HG03571 (cell line): ENCODE results near the gene PANK2.
"Not testable (repeated sequence)": the region's sequence is repeated elsewhere in the genome, so short reads cannot be mapped to it uniquely, and the experiment has no call there.

Experiments used
- ATAC-seq: cut with Tn5 transposase; IDR thresholded peaks from one replicate; pipeline ENCODE4 v1.9.1; 2021; ENCODE audit not compliant: unreplicated experiment

Gene PANK2

DNA sequence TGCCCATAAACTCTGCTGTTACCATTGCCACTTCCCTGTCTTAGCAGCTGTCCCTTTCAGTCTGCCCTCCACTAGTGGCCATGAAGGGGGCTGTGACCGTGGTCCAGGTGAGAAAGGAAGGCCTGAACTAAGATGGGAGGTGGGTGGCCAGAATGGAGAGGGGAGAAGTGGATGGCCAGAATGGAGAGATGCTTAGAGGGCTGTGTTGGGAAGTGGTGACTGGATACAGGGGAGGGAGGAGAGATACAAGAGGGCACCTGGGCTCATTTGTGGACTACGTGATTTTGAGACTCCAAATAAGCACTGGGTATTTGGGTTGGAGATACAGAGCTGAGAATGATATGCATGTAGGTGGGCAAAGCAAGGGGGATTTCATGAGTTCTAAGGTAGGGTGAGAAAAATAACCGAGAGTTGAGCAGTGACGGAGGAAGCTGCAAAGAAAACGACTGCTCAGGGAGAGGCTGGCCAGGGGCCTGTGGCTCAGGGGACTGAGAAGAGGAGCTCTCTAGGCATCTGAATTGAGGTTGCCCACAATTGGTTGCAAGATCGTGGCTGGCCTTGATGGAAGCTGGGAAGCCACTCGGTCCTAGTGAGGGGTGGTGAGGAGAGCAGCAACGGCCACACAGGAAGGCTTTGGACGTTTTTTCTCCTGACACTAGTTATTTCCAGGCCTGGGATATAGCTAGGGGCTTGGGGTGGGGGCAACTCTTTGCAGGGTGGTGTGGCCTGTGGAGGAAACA lies 36.9 kb downstream of the PANK2 start:
- no peak for ATAC-seq

DNA sequence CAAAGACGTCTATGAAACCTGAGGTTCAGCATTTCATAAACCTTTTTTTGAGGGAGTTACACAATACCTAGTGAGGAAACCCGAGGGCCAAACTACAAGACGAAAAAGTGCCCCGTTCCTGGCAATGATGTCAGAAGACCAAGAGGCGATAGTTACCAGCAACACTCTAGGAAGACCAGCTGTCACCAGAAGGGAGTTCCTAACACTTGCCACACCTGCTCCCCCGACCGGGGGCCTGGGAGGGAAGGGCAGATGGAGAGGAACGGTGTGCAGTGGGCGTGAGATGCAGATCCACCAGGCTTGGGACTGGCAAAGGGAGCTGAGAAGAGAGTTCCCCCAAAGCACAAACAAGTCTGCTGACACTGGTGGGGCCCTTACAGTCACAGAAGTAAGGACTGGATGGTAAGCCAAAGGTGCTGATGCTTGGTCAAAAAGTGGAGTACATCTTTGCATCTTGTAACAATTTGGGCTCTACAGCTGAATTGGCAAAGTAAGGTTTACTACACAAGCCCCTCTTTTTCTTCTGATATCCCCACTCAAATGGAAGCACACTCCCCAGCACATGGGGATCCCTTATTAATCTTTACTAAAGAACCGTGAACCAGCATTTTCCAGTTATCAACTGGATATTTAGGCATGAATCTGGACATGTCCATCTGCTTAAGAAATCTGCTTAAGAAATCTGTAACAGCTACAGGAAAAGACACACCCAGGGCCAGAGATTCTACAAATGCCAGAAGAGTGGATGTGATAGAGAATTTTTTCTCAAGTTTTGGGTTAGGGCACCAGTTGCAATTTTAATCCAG lies 38.5 kb downstream of the PANK2 start:
- no peak for ATAC-seq

DNA sequence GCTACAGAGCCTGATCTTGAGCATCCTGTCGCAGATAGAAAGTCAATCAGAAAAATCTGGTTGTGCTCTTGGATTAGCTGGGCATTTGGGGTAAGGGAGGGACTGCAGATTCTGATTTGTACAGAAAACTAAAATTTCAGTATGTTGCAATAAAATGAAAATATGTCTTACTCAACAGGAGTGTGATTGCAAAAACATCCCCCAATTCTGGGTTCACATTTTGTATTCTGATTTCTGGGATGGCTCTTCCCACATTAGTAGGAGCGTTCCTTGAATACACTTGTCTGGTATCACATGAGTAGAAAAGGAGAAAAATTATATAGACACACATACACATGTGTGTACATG lies 40.5 kb downstream of the PANK2 start:
- ATAC-seq: no peak

DNA sequence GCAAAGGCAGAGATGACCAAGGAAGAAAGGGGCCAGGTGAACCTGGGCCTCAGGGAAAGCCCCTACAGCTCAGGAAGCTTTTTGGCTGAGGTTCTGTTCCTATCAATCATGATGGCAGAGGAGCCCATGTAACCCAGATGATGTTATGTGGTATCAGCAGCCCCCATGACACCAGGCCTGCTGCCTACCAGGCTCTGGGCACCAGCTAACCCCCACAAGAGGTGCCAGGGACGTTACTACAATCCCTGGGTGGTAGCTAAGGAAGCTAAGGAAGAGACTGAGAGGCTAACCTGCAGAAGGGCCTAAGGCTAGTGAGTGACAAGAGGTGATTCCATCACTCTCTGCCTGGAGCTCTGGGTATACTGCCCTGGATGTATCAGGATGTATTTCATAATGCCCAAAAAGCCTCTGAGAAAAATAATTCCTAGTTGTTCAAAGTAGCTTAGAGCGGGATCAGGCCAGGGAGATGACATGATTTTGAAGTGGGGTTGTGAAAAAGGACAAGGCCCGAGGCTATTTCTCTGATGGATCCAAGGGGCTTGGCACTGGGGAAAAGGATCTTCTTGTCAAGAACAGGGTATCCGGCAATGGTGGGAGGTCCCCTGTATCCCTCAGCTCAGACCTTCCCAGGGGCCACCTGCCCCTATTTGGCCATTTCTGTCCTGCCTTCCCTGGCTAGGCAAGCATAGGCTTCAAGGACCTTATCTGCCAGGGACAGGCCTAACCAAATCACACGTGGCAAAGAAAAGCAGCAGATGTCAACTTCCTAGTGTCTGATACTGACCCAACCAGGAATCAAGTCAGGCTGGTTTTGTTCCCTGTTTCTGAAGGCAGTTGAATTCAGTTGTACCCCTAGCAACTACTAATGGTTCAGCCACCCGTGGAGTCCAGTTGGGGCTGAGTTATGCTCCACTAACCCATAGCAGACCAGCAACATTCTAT lies 41.3 kb downstream of the PANK2 start:
- no peak for ATAC-seq

DNA sequence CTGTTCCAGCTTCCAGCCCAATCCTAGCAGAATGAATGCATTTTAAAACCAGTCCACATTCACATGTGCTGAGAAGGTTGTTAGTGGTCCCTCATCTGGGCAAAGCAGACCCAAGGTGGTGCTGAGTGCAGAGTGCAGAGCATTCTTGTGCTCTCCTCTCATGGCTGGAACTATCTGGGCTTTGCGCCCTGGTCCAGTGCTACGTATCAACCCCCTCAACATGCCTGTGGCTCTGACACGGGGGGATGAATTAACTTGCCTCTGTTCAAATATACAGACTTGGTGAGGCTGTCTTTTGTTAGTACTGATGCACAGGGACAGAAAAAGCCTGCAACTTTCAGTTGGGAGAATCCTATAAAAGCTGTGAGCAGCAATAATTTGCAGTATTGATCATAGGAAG lies 42.5 kb downstream of the PANK2 start:
- no peak for ATAC-seq

DNA sequence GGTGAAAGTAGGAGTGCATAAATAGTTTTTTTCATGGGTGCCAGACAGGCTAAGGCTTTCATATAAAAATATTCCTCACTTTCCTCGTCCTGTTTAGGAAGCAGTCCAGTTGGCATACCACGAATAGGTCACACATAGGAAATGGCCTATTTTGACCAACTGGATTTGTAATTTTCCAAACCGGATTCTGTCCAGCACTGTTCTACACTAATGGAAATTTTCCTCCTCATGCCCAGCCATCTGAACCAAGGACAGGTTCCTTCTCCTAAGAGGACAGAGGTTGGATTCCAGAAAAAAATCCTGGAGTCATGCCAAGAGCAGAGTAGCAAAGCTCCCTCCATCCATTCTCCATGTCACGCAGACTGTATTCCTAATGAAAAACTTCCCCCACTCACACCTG lies 43.1 kb downstream of the PANK2 start:
- no peak for ATAC-seq

DNA sequence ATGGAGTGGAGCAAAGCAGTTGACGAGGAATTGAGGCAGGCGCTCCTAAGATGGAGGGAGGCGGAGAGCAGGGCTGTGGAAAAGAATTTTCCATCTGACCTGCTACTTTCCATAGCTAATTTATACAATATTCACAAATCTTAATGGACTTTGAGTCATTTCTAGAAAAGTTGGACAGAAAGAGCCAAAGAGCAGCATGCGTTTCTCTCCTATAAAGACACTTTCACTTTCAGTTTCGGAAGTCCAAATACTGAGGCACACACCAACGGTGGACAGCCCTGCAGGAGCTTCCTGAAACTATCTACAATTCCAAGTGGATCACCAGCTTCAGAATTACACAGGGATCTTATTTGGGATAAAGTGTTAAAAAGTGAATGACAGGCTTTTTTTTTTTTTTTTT lies 43.5 kb downstream of the PANK2 start:
- ATAC-seq: no peak

DNA sequence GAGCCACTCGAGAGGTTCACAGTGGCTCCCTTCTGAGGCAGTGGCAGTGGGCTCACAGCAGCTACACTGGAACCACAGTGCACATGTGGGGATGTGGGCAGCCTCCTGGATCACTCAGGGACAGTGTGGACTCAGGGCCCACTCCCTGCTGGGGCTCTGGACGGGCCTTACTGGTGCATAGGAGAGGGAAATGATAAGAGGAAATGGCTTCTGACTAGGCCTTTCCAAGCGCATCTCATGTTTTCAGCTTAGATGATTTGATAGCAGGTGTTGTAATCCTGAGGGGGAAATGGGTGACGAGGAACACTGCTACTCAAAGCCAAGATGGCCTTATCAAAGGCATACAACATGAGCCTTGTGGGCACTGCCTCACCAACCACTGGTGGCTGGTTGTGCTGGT lies 44.0 kb downstream of the PANK2 start:
- ATAC-seq: no peak

DNA sequence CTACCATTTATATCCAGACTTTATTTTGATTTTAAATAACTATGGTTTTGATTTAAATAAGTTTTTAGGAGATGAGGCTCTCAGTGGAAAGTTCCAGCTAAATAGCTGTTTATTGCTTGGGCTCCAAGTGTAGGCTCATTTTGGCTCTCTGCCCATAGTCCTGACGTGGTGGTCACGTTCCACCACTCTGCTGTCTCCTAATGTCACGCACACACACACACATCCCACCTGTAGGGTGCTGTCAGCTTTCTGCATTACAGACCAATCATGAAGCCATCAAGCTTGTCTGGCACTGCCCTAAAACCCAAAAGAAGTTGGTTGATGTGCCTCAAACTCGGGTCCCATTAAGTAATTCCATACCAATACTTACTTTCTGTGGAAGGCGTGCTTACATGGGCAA lies 45.4 kb downstream of the PANK2 start:
- ATAC-seq: no peak

DNA sequence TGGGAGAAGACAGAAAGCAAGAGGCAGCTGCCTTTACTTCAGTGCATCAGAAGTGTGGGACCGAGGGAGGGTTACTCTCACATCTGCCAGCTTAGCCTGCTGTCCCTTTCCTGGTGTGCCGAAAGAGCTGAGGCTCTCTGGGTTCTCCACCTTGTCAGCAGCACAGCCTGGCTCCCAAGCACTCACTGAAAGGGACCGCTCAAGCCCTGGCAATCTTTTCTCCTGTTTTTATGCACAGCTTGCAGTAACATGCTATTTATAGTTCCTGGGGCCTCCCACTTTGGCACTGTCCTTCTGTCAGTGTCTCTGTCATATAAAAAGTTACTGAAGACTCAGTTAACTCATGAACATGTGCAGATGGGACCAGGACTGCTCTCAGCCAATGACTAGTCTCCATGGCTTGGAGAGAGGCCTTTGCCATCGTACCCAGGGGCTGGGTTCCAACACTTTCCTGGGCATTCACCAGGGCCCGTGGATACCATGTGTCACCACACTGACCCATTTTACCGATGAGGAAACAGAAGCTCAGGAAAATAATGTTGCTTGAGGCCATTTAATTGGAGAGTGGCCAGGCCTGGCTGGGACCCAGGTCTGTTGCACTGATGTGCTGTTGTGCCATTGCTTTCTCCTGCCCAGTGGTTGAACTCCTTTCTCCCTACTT lies 46.2 kb downstream of the PANK2 start:
- no peak for ATAC-seq

DNA sequence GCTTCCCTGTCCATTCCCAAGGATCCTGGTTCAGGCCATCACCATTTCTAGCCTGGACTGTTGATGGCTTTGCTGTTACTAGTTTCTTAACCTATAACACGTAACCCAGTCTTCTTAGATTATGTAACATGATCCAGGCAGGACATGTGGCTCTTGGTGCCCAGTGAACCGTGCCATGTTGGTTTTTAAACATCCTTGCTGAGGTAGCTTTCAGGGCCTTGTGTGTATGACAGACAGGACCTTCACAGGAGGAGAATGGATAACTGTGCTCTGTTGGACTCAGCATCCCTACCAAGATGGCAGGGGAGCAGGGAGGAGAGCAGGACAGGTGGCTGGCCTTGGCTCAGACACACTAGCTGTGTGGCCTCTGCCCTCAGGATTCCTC lies 46.8 kb downstream of the PANK2 start:
- ATAC-seq: no peak

DNA sequence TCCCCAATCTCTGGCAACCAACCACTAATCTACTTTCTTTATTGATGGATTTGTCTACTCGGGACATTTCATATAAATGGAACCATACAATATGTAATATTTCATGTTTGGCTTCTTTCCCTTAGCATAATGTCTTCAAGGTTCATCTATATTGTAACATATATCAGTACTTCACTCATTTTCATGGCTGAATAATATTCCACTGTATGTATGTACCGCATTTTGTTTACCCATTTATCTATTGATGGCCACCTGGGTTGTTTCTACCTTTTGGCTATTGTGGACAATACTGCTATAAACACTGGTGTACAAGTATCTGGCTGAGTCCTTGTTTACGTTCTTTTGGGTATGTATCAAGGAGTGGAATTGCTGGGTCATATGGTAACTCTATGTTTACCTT lies 48.4 kb downstream of the PANK2 start:
- no peak for ATAC-seq

DNA sequence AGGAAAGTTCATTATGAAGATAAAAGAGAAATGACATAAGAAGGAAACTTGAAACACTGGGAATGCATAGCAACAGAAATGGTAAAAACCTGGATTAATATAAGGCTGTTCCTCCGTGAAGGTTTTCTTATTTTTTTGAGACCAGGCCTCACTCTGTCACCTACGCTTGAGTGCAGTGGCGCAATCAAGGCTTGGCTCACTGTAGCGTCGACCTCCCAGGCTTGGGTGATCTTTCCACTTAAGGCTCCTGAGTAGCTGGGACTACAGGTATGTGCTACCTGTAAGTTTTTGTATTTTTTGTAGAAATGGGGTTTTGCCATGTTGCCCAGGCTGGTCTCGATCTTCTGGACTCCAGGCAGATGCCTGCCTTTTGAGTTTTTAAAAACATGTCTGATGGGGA lies 51.7 kb downstream of the PANK2 start:
- ATAC-seq: no peak

DNA sequence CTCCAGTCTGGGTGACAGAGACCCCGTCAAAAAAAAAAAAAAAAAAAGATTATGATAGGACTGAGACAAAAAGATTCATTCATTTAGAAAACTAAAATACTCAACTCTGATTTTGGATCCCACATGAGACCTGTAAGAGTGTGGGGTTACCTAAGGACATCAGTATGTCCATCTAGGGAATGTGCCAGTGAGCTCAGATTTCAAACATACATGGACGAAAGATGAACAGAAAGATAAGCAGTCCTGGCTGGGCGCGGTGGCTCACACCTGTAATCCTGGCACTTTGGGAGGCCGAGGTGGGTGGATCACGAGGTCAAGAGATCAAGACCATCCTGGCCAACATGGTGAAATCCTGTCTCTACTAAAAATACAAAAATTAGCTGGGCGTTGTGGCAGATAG lies 57.5 kb downstream of the PANK2 start:
- ATAC-seq: not testable (repeated sequence)

DNA sequence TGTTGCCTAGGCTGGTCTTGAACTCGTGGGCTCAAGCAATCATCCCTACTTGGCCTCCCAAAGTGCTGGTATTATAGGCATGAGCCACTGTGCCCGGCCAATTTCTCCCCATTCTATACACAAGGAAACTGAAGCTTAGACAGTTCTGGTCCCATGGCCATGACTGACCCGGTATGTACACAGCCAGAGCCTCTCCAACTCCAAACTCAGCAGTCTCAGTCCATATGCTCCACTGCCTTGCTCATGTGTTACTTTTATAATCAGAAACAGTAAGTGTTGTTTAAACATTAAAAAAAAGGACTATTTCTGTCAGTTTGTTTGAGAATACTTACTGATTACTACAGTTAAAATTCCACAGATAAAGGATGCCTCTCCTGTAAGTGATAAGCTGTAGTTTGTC lies 75.5 kb downstream of the PANK2 start:
- no peak for ATAC-seq

DNA sequence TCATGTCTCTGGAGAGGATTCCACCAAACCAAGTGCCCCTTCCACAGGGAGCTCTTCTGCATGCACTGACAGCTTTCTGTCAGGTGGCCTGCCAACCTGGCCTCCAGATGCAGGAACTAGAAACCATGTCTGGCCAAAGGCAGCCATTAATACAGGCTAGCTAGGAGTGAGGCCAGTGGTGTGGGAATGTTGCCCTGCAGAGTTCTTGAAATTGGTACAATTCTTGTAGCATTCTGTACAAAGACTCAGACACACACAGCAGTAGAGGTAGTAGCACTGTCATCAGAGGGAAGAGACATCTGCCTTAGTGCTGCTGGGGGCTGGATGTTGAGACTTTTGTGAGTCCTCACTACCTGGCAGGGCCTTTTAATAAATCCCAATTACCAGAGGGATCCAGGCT lies 77.4 kb downstream of the PANK2 start:
- ATAC-seq: no peak

DNA sequence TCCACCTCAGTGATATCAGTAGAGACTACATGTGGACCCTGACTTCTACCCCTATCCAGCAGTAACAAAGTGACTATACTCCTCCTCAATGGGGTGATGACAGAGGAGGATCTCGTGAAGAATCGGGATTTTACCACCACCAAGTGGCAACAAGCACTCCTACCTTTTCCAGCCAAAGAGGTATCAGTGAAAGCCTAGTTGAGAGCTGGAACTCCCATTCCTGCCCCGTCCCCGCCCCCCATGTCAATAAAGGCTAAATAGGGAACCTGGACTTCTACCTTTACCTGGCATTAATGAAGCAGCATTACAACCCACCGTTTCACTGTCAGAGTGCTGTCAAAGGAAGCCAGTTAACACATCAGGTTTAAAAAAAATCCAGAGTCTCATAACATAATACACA lies 80.8 kb downstream of the PANK2 start:
- no peak for ATAC-seq

DNA sequence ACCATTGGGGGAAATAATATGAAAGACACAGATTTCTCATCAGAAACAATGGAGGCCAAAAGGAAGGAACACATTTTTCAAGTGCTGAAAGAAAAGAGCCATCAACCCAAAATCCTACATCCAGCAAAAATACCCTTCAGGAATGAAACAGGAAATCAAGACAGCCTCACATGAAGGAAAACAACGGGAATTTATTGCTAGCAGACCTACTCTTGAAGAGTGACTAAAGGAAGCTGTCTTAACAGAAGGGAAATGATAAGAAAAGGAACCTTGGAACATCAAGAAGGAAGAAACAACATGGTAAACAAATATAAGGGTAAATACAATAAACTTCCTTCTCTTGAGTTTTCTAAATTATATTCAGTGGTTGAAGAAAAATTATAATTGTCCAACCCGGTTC lies 82.0 kb downstream of the PANK2 start:
- no peak for ATAC-seq

DNA sequence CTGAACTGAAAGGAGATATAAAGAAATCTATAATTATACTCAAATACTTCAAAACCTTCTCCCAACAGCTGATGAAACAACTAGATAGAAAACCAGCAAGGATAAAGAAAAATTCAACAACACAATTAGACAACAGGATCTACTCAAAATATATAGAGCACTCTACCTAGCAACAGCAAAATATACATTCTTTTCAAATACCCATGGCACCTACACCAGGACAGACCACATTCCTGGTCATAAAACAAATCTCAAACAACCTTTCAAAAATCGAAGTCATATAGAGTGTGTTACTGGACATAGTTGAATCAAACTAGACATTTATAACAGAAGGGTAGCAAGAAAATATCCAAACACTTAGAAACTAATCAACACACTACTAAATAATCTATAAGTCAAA lies 83.0 kb downstream of the PANK2 start:
- ATAC-seq: no peak

DNA sequence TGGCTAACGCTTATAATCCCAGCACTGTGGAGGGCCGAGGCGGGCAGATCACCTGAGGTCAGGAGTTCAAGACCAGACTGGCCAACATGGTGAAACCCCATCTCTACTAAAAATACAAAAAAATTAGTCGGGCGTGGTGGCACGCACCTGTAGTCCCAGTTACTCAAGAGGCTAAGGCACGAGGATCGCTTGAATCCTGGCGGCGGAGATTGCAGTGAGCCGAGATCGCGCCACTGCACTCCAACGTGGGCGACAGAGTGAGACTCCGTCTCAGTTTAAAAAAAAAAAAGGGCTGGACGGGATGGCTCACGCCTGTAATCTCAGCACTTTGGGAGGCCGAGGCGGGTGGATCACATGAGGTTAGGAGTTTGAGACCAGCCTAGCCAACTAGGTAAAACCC lies 83.4 kb downstream of the PANK2 start:
- not testable (repeated sequence) for ATAC-seq

DNA sequence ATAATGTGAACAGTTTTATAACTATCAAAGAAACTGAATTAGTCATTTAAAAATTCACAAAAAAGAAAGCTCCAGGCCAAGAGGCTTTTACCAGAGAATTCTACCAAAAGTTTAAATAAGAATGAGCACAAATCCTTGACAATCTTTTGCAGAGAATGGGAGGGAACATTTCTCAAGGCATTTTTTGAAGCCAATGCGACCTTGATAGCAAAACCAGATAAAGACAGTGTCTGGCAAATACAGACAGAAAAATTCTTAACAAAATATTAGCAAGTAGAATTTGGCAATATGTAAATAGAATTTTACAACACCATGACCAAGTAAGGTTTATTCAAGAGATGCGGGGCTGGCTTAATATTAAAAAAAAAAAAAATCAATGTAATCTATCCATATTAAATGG lies 84.5 kb downstream of the PANK2 start:
- no peak for ATAC-seq
